ENCODE data around the gene GLCCI1. TPM values are rescaled to one million over a fixed set of nuclear protein-coding genes. Genes with fewer than 3 reads are reported as not detected.

GLCCI1 gene
- total and polyA plus RNA-seq, 12 donors = 0.75 to 13.0 (median 6.6) TPM

- 95% methylated on average over 6 of the region's 6 CpGs for WGBS, 2 donors
- ATAC-seq = no peak
- intact Hi-C loops (cut with DNase I) = no loop called here
Observed at GRCh38 chr7:7938471-7938870, 30.1 kb upstream of the GLCCI1 start.

DNA sequence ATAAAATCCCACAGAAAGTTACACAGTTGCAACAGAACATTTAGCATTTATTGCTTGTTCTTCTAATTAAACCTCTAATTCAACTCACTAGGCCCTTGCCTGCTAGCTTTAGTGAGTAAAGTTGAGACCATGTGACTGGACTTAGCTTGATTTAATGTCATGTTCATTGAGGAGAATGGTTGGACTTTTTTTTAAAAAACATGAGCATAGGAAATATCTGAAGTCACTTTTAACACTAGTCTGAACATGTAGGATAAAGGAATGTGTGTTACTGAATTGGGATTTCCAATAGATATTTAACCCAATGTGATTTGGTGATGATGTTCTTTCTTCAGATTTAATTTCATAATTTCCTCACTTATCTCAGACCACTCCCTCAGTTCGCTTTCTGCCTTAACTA, 24.6 kb upstream of the GLCCI1 start:
- Histone ChIP-seq H3K9me3 (no peaks in the 10 kb centered on the region), H3K27me3 (no peaks in the 10 kb centered on the region), H3K4me1 (peaks cover 0 to 4% (median 0%) of the 10 kb centered on the region in 9 donors), H3K27ac (peak overlapping the region in 1 of 10 donors; percentile 41), H3K36me3 (no peaks in the 10 kb centered on the region), H3K4me3 (no peak overlapping the region)
- DNase-seq (no peak), ATAC-seq (no peak)
- TF ChIP-seq CTCF (IDR thresholded peaks at IDR 0.05) = no peak
- intact Hi-C loops (cut with DNase I) = no loop called here
- whole genome bisulfite sequencing, 2 donors = 90 to 93% methylated on average over 1 of the region's 1 CpG

More at GRCh38 chr7:7938471-7938870, 30.1 kb upstream of the GLCCI1 start:
- Histone ChIP-seq H3K4me3 (no peak overlapping the region), H3K4me1 (no peaks in the 10 kb centered on the region), H3K27ac (no peak overlapping the region), H3K36me3 (no peaks in the 10 kb centered on the region), H3K9me3 (no peaks in the 10 kb centered on the region), H3K27me3 (no peaks in the 10 kb centered on the region)
- no peak for TF ChIP-seq CTCF (IDR thresholded peaks at IDR 0.05)
- DNase-seq = no peak

- no peaks in the 10 kb centered on the region for H3K36me3 ChIP-seq
- peaks cover 0 to 4% (median 0%) of the 10 kb centered on the region in 9 donors for H3K4me1 ChIP-seq
- DNase-seq = no peak
- TF ChIP-seq CTCF (IDR thresholded peaks at IDR 0.05) = no peak
- no peaks in the 10 kb centered on the region for H3K9me3 ChIP-seq
- WGBS, 2 donors = 73 to 74% methylated on average over 7 of the region's 7 CpGs
- ATAC-seq = peak in 1 of 8 donors; percentile 44
- H3K27me3 ChIP-seq = no peaks in the 10 kb centered on the region
- intact Hi-C loops (cut with DNase I) = no loop called here
- H3K4me3 ChIP-seq = no peak overlapping the region
- peak overlapping the region in 1 of 10 donors; percentile 41 for H3K27ac ChIP-seq
Observed at GRCh38 chr7:7944619-7945282, 23.8 kb upstream of the GLCCI1 start.

- no peaks in the 10 kb centered on the region for H3K36me3 ChIP-seq
- H3K27me3 ChIP-seq = no peaks in the 10 kb centered on the region
- 94 to 96% methylated on average over 3 of the region's 3 CpGs for WGBS, 2 donors
- peaks cover 0 to 4% (median 0%) of the 10 kb centered on the region in 9 donors for H3K4me1 ChIP-seq
- intact Hi-C loops (cut with DNase I) = no loop called here
- no peak for ATAC-seq
- no peak for DNase-seq
- H3K9me3 ChIP-seq = peaks cover 0 to 4% (median 0%) of the 10 kb centered on the region in 11 donors
- no peak for TF ChIP-seq CTCF (IDR thresholded peaks at IDR 0.05)
- no peak overlapping the region for H3K4me3 ChIP-seq
- no peak overlapping the region for H3K27ac ChIP-seq
Observed at GRCh38 chr7:7946486-7946885, 22.1 kb upstream of the GLCCI1 start.

Measured in heart right ventricle (tissue), 16 donors.